ENCODE results near the gene CD81.

DNA sequence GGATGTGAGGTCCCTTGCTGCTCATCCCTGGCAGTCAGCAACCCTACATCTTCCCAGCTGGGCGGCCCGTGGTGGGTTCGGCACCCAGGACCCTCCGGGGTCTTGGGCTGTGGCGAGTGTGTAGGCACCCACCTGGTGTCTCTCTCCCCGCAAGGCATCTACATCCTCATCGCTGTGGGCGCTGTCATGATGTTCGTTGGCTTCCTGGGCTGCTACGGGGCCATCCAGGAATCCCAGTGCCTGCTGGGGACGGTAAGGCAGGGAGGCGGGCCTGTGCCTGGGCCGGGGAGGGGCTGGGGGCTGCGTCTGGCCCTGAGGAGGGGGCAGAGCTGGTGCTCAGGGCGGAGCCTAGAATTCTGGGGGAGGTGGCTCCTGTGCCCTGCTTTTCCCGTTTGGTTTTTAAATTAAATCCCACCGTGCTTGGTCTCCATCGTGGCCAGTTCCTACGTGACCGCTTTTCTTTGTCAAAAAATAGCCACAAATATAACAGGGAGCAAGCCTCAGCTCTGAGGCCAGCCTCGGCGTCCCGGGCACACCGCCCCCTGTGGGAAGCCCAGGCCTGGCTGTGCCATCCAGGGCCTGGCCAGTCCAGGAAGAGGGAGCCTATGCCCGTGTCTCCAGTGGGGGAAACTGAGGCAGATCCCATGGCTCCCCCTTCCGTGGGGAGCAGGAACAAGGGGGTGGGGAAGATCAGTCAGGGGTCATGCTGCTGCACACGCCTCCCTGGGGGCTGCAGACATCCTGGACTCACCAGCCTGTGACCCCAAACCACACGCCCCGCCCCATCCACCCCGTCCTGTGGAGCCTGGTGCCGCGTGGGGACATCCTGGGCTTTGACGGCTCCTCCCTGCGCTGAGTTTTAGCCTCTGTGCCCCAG, 17.1 kb downstream of the CD81 start:
- TF ChIP-seq CTCF (IDR thresholded peaks at IDR 0.05 in 4 of 5, conservative IDR thresholded peaks at IDR 0.05 in 1 of 5) (no peak), POLR2A (IDR thresholded peaks at IDR 0.05) (no peak)

All from gastrocnemius medialis (tissue), 4 donors.